GM10266 (cell line): Measurements from ENCODE around the gene NUDT13.

Experiments
- DNase-seq: peaks from one replicate; pipeline ENCODE4 v3.0.0; 2012; ENCODE audit errors: extremely low spot score
- TF ChIP-seq, protein P1 (sequence below): IDR thresholded peaks from 2 replicates; pipeline ENCODE4 v1.5.1; 2012; ENCODE audit warnings: mild to moderate bottlenecking, low read depth; ENCODE audit not compliant: control insufficient read depth, insufficient read depth; ENCODE audit errors: missing control alignments

NUDT13 gene

DNA sequence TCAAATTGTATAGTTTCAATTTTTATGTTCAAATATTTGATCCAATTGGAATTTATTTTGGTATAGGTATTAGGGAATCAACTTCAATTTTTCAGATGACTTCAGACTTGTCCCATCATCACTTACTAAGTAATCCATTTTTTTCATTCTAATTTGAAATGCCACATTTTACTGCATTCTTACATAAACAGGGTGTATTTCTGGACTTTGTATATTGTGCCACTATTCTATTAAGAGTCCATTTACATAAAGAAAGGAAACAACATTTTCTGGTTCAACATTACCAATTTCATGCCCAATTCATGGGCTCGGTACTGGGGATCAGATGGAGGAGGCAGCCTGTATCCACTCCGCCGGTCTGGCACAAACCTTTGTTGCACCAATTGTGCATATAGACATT lies 41.8 kb downstream of the NUDT13 start:
- no peak for DNase-seq
- TF ChIP-seq, protein P1, sequence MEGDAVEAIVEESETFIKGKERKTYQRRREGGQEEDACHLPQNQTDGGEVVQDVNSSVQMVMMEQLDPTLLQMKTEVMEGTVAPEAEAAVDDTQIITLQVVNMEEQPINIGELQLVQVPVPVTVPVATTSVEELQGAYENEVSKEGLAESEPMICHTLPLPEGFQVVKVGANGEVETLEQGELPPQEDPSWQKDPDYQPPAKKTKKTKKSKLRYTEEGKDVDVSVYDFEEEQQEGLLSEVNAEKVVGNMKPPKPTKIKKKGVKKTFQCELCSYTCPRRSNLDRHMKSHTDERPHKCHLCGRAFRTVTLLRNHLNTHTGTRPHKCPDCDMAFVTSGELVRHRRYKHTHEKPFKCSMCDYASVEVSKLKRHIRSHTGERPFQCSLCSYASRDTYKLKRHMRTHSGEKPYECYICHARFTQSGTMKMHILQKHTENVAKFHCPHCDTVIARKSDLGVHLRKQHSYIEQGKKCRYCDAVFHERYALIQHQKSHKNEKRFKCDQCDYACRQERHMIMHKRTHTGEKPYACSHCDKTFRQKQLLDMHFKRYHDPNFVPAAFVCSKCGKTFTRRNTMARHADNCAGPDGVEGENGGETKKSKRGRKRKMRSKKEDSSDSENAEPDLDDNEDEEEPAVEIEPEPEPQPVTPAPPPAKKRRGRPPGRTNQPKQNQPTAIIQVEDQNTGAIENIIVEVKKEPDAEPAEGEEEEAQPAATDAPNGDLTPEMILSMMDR = no peak

DNA sequence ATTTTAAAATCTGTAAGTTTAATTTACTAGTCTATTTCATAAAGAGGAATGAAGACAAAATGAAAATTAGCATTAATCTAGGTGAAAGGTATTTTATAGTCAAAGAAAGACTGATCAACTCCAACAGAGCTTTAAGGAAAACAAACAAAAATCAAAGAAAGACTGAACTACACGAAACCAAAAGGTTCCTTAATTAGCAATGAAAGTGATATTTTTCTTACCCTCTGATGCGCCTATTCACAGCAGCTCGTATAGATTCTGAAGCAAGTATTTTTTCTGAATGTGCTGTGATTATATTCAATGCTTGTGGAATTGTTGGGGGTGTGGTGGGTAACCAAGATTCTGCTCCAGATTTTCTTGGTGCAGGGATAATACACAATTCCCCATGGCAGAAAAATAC lies 45.8 kb downstream of the NUDT13 start:
- TF ChIP-seq, protein P1 = no peak
- DNase-seq = no peak

DNA sequence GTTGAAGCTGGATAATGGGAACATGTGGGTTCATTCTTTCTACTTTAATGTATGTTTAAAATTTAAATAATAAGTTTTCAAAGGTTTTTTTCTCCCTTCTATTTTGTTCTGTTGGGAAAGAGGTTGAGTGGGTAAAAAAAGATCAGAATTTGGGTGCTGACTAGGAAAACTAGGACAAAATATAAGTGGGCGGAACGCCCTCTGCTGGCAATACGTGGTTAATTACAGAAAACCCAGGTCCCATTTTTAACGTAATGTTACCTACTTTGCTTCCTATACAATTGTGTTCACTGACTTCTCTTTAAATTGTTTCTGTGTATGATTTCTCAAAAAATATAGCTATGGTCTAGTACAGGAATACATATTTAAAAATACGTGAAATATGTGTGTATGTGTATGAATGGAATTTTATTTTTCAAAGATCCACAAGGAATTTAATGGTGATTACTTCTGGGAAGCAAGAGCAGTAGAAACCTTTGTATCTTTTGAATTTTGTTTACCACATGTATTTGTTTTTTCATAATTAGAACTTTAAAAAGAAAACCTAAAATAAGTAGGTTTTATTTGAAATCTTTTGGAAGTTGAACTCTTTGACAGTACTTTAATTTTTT lies 48.9 kb downstream of the NUDT13 start:
- DNase-seq = peak; percentile 40
- TF ChIP-seq, protein P1 = peak; percentile 66

DNA sequence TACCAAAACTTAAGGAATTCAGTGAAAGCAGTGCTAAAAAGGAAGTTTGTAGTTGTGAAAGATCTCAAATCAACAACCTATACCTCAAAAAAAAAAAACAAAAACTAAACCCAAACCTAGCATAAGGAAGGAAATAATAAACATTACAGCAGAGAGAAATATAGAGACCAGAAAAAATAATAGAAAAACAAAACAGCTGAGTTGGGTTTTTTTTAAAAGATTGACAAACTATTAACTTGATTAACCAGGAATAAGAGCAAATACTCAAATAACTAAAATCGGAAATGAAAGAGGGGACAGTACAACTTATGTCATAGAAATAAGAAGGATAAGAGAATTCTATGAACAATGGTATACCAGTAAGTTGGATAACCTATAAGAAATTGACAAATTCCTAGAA lies 50.8 kb downstream of the NUDT13 start:
- DNase-seq = no peak

DNA sequence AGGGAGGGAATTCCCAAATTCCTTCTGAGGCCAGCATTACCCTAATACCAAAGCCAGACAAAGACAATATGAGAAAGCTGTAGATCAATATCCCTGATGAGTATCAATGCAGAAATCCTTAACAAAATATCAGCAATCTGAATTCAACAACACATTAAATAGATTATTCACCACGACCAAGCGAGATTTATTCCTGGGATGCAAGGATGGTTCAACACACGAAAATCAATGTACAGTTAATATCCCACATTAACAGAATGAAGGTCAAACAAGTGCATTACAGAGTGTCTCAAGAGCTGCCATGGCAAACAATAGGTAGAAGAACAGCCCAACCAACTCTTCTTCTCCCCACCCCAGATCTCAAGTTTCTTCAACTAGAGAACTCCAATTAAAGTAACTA lies 51.4 kb downstream of the NUDT13 start:
- no peak for DNase-seq
- TF ChIP-seq, protein P1 = no peak

More for the DNA sequence above, 50.8 kb downstream of the NUDT13 start:
- TF ChIP-seq, protein P1 = no peak

DNA sequence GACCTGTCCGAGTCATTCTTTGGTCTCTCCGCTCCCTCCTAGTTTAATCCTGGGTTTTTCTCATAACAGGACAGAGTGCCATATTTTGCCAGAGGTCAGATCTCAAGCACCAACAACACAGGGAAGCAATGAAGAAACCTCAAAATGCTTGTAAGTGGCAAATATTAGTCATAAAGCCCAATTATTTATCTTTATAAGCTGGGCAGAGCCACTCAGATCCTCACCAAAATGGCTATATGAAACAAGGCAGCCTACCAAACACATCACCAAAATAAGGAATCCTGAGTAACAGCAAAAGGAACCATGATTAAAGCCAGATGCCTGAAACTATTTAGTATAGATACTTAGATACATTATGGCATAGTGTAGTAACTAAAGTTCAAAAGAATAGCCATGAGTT lies 52.8 kb downstream of the NUDT13 start:
- TF ChIP-seq, protein P1 = no peak
- DNase-seq = no peak

DNA sequence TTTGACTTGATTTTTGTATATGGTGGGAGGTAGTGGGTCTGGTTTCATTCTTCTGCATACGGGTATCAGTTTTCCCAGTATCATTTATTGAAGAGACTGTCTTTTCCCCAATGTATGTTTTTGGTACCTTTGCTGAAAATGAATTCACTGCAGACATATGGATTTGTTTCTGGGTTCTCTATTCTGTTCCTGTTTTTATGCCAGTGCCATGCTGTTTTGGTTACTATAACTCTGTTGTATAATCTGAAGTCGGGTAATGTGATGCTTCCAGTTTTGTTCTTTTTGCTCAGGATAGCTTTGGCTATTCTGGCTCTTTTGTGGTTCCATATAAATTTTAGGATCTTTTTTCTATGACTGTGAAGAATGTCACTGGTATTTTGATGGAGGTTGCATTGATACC lies 56.7 kb downstream of the NUDT13 start:
- TF ChIP-seq, protein P1 = no peak
- no peak for DNase-seq
